Fibroblast of peridontal ligament (primary cell): ENCODE results near the gene SYT7.

ENCODE experiments used
- DNase-seq: peaks from one replicate; pipeline ENCODE4 v3.0.0-alpha.2; 2010; ENCODE audit errors: extremely low read depth

SYT7 gene

DNA sequence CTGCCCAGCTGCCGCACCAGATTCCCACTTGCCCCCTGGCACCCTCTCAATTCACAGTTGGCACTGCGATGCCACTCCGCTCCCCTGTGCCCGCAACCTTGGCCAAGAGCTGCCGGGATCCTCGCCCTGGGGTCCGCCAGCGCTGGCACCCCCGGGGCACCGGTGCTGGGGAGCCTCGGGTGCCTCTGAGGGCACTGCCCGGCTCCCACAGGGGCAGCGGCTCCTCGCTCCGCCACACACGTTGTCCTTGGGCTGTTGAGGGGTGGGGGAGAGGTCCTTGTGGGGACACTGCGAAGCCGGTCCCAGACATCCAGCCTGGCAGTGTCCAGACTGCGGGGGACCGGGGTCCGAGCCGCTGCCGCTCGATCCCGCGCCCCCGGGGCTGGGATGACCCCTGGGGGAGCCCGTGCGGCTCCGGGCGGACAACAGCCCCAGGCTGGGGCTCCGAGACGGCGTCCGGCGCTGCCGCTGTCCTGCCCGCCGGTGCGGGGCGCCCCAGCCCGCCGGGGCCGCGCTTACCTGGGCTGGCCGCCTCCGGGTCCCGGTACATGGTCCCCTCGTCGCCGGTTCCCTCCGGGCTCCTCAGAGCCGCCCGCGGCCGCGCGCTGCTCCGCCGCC lies 496 bp downstream of the SYT7 start:
- no peak for DNase-seq

GRCh38 chr11:61579676-61580270 lies 1.1 kb downstream of the SYT7 start:
- no peak for DNase-seq

DNA sequence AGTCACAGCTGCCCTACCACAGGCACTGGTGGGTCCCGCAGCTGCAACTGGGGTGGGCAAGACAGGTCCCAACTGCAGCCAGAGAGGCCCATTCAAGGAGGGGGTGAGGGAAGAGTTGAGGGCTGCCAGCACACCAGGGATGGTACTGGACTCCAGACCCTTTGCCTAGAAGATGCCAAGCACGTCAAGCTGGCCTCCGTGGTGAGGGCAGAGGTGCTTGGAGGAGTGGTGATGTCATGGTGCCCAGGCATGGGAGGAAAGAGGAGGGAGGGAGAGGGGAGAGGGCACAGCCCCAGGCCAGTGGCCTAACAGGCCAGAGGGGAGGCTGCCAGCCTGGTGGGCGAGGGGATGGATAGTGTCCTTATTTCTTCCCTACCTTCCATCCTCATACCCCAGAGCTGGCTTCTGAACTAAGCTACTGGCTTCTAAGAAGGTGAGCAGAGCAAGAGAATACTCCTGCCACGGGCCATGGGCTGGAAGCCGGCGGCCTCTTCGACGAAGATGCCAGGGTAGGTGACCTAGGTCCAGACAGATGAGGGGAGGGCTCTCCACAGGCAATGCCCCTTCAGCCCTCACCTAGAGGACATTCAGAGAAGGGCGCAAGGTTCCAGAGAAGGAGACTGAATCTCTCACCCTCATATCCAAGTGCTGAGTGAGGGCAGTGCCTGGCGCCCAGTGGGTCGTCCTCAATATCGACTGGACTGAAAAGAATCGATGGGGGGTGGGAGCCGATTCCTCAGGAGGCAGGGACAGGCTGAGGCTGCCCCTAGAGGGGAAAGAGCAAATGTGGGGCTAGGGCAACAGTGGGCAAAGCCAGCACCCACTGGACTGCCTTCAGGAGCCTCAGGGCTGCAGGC lies 1.8 kb downstream of the SYT7 start:
- no peak for DNase-seq

GRCh38 chr11:61577383-61578118 lies 3.3 kb downstream of the SYT7 start:
- DNase-seq, result no peak

DNA sequence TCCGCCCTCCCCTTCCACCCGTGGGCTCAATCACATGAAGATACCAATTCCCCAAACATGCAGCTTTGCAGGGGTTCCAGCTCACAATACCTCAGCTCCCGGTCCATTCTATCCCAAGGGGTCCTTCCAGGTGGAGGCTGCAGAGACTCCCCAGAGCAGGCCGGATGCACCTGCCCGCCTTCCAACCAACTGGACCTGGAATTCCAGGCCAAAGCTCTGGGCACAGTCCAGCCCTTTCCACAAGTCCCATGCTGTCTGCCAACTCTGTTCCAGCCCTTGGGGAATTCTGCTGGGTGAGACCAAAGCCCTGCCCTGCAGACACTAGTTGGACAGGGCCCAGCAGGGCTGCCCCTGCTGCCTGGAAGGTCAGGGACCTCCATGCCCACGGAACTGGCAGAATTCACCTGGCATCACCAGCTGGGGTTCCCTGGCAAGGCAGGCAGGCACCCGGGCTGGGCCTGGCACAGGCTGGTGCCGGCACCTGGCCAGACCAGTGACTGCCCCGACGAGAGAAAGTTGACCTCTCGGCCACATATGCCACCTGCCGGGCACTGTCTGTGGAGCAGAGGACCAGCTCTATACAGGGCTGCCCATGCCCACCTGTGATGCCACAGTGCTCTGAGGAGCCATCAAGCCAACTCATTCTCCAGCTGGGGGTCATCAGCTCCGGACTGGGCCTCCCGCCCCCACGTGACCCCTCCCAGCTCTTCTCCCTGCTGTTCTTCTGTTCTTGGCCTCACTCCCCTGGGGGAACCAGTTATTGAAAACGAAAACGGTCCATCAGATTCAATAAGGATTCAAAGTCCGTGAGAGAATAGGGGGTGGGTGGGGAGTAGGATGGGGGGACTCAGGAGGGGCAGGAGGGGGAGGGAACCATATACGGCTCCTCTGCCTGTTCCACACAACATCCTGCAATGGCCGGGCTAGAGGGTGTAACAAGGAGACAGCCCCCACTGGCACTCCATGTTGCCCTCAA lies 4.7 kb downstream of the SYT7 start:
- DNase-seq, result no peak

- DNase-seq, result no peak
Observed at GRCh38 chr11:61574611-61575010, 6.3 kb downstream of the SYT7 start.

DNA sequence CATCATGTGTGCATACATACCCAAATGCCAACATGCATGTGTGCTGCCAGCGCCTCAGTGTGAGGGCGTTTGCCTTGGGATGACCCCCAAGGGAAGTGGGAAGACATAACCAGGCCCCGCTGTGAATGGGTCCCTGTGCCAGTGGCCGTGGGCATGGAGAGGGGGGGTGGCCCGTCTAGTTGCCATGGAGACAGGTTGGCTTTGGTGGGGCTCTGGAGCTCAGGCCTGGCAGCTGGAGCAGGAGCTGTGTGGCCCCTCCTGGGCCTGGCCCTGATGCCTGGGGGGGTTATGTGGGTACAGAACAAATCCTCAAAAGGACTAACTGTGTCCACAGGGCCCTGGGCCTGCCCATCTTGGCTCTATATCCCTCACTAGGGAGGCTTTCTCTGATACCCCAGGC lies 8.0 kb downstream of the SYT7 start:
- no peak for DNase-seq

DNA sequence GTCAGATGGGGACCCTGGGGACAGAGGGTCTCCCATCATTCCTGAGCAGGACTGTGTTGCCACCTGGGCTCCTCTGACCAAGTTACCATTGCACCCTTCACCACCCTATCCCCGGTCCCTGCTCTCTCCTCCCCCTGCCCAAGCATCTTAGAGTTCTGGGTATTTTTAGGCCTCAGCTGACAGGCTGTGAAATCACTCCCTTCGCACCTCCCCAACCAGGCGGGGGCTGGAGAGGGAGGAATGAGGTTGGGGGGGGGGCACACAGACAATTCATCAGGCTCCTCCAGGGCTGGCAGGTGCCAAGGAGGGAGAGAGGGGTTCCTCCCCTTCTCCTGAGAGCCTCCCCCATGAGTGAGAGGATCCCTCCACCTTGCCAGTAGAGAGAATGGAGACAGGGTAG lies 9.0 kb downstream of the SYT7 start:
- DNase-seq, result no peak

DNA sequence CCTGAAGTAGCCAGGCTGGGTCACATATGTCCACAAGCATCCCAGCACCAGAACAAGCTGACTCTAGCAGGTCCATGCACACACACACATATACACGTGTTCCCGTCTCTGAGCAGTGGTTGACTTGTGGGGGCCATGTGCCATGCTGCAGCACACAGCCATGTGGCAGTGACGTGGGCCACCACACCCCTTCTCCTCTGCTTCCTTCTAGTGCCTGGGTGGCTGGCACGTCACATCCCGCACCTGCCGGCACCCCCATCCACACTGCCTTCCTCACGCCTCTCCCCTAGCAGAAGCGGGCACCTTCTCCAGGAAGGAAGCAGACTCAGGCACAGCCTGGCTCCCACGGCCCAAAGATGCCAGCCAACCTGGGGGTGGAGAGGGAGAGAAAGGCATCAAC lies 9.5 kb downstream of the SYT7 start:
- no peak for DNase-seq

DNA sequence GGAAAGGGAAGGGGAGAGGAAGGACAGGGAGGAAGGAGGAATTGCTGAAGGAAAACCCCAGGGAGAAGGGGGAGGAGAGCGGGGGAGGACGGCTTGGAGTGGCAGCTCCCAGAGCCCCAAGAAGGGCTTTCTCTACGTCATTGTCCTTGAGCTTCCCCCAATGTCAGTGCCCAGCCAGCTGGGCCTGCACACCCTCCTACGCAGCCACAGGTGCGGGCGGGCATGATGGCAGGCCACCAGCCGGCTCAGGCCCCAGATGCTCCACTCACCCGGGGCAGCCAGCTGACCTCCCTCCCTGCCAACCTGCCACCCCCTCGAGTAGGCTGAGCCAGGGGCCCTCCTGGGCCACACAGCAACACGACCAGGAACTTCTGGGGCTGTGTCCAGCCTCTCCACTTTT lies 11.2 kb downstream of the SYT7 start:
- no peak for DNase-seq

- no peak for DNase-seq
Observed at GRCh38 chr11:61569018-61569417, 11.9 kb downstream of the SYT7 start.

GRCh38 chr11:61567286-61568061 lies 13.4 kb downstream of the SYT7 start:
- peak; percentile 69 for DNase-seq

DNA sequence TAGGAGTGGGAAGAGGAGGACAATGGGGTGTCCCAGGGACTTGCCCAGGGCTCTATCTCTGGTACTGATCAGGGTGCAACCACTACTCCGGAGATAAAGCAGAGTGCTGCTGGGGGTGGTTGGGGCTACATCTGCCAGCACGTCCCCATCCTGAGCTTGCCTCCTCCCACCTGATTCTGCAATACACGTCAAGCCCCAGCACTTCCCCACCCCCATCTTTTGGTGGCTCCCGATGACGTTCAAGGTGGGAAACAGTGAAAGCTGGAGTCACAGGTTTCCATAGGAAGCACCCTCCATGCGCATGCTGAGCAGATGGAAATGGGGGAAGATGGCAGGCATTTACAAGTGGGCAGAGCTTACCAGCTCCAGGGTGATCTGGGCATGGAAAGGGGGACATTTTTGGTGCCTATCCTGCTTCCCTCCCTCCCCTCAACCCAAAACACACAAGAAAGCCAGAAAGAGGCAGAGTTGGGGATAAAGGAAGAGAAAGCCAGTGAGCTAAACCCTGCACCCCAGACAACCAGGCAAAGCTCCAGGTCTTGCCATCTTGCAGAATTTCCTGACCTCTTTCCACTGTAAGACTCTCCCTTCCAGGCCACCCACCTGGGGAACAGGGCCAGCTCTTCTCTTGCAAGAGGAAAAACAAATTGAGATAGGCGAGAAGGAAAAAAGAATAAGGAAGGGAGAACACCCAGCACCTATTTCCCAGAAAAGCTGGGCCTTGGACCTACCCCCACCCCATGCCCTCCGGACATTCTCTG lies 15.8 kb downstream of the SYT7 start:
- DNase-seq, result no peak

GRCh38 chr11:61560751-61561150 lies 20.1 kb downstream of the SYT7 start:
- no peak for DNase-seq

GRCh38 chr11:61556621-61557020 lies 24.3 kb downstream of the SYT7 start:
- DNase-seq, result no peak

DNA sequence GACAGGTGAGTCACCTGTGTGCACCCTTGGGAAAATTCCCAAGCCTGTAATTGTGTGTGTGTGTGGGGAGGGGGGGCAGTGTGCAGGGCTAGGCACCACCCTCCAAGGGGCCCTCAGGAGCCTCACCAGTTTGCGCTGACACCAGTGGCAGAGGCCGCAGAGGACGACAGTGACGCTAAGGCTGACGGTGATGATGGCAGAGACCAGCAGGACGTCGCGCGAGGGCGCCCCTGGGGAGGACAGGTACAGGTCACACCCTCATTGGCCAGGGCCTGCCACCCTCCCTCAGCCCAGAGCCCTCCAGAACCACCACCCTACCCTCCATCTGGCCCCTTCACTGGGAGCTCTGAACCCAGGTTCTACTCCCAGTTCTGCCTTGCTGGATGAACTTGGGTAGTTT lies 24.9 kb downstream of the SYT7 start:
- no peak for DNase-seq

DNA sequence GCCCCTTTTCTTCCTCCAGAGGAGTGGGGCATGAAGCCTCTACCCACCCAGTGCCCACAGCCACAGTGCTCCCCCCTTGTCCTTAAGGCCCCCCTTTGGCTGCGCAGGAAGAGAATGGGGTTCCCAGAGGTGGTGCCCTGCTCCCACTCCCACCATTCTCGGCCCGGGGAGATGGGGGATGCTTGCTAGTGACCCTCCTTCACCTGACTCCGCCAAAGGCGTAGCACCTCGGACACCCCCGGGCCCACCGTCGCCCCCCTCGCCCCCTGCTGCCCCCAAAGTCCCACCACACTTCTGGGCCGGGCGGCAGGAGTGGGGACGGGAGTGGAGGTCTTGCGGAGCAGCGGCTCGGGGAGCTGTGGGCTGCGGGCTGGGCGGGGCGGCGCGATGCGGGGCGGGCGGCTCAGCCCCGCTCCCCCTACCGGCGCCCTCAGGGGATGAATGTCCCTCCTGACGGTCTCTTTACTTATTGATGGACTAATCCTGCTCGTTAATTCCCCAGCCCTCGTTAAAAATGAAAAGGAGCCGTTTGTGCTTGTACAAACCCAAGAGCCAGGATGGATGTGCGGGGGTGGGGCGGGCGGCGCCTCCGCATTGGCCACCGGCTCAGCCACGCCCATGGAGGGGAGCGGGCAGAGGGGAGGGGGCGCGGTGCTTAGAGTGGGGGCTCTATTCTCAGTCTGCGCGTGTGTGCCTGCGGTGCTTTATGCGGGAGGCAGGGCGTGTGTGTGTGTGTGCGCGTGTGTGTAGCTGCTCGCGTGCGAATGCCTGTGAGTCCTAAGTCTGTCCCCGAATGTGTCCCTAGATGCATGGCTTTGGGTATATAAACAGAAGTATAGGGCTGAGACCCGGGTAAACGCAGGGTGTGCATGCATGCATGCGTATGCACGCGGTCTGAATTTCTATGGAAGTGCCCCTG lies 25.6 kb downstream of the SYT7 start:
- DNase-seq, result no peak

- DNase-seq, result no peak
Observed at GRCh38 chr11:61554172-61554988, 26.5 kb downstream of the SYT7 start.
